Amniotic epithelial cell (primary cell): ENCODE data around the gene PFKFB1.

Source experiments
- DNase-seq: peaks from one replicate; pipeline ENCODE4 v3.0.0-alpha.2; 2010; ENCODE audit warnings: low read depth

PFKFB1 gene

DNA sequence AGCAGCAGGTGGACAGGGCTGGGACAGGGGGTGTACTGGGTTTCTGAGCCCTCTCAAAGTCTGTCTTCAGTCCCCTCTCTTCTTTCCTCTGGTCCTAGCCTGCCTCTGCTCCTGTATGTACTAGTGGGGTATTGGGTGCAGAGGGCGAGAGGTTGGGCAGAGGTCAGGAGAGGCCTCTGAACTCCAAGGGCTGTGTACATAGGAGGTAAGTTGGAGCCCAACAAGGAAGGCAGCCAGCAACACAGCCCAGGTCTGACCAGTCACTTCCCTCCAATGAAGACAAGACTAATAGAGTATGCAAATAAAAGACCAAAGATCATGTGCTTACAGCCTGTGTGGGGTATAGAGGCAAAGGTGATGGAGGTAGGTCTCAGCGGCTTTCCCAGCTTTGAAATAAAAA is at the start of gene PFKFB1:
PFKFB1 (minus strand) TSS at position 90 of the 400 bp plus-strand sequence. CDS start 181 bp downstream, outside the sequence.
- no peak for DNase-seq

DNA sequence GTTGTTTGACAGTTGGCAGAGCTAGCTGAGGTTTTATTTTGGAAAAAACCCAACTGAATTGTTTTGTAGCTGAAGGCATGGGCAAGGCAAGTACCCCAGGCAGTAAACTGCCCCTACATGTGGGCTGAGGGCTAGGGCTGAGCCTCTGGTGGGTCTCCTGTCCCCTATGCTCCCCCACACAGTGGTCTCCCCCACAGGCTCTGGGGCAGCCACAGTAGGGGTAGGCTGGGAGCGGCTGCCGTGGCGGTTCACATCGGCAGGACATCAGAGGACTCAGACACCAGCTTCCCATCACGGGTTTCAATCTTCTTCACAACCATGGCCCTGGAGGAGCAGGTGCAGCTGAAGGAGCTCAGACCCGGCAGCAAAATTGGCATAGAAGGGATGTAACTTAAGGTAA is 47.5 kb upstream of the PFKFB1 start:
- DNase-seq = no peak

DNA sequence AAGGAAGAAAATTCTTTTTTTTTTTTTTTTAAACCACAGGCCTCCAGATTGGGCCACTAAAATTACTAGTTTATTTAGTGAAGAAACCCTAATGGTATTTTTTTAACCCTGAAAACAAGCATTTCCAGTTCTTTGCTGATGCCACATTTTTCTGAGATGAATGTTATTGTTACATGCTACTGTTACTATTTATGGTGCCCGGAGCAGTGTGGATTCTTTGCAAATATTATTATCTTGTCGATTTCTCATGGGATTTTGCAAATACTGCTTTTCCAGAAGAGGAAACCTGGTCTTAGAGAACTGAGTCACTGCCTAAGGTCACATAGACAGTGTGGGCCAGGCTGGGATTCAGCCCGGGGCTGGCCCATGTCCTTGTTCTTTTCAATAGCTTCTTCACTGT is 45.5 kb upstream of the PFKFB1 start:
- no peak for DNase-seq

DNA sequence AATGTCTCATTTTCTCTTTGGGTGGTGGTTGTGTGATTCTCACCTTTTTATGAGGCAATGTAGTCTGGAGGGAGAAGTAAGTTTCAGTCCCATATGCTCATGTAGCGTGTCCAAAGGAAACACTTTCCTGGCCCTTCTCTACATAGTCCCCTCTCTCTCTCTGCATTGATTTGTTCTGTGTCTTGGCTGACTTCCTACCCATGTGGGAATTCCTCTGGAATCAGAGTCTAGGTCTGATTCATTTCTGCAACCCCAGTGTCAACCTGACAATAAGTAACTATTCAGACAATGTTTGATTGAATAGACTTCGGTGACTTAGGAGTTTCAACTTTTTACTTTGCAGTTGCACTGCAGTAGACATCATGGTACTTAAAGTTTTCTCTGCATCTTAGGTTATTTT is 39.4 kb upstream of the PFKFB1 start:
- no peak for DNase-seq

DNA sequence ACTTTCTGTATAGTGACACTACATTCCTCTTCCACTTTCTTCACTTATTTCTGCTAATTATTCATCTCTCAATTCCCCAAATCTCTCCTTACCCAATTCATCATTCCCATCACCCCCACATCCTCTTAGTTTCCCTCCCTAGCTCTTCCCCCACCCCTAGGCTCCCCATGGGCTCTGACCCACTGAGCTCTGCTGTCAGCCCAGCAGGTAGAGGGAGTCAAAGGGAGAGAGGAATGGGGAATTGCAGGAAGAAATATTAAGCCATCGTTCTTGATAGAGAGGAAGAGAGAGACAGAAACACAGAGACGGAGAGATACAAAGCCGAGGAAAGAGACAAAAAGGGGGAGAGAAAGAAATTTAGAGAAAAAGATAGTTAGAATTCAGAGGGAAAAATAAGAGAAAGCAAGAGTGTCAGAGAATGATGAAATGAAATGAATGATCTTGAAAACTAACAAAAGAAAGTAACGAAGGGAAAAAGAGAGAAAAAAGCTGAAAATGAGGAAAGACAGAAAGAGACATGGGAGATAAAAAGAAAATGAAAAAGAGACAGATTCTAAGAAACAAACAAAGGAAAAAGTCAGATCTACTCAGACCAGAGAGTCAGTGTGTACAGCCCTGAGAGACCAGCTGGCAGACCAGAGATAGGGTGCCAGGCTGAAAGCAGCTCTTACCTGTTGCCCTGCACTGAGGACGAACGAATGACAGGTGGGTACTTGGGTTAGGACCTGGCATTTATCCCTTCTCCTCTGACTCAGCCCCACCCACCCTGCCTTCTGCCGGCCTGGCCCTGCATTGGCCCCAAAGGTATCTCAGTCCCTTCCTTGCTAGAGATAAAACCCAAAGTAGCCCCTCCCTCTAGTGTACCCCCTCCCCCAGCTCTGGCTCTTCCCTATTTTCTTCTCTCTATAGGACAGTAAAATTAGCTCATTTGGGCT is 36.5 kb upstream of the PFKFB1 start, which contains the start of gene ALAS2:
ALAS2 (minus strand) TSS at position 707 of the 935 bp plus-strand sequence. CDS start 4,977 bp downstream, outside the sequence.
- DNase-seq = no peak

DNA sequence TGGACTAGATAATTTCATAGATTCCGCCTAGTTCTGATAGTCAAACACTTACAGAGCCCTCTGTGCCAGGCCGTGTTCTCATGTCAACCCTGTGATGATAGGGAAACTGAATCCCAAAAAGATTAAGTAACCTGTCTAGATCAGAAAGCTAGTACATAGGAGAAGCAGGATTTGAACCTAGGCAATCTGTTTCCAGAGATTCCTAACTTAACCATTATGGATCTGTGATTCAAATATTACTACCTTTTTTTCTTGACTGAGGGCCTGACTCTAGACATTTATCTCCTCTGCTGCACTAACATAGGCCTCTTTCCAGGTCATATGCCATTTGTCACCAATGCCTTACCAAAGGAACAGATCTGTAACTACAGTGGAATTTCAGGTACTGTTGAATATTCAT is 35.3 kb upstream of the PFKFB1 start:
- DNase-seq = no peak

DNA sequence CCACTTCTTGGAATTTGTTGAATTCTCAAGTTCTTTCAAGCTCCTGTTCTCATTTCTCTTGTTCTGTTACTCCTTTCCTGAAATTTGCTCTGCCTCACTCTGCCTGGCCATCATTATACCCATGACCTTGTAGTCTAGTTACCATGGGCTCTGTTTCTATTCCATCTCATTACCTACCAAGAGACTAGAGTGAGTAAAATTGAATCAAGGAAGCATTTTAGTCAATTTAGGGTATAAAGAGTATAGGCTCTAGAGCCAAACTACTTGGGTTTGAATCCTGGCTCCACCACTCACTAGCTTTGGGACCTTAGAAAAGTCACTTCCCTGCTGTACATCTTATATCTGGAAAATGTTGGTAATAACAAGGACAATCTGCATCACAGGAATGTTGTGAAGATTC is 34.6 kb upstream of the PFKFB1 start:
- no peak for DNase-seq

DNA sequence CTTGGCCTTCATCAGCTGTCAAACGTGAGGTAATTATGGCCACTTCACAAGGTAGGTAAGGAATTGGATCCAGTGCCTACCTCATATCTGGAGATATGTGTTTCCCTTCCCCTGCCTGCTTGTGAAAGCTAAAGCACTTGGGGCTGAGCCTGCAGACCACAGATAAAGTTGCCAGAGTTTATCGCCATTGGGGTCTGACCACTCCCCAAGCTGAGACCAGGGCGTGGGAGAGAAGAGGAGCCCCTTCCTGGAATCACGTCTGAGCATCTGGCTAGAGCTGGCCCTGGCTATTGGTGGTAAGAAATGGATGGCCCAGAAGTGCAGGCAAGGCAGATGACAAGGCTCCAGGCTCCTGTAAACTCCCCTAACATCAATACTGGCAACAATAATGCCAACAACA is 34.1 kb upstream of the PFKFB1 start:
- DNase-seq = no peak

DNA sequence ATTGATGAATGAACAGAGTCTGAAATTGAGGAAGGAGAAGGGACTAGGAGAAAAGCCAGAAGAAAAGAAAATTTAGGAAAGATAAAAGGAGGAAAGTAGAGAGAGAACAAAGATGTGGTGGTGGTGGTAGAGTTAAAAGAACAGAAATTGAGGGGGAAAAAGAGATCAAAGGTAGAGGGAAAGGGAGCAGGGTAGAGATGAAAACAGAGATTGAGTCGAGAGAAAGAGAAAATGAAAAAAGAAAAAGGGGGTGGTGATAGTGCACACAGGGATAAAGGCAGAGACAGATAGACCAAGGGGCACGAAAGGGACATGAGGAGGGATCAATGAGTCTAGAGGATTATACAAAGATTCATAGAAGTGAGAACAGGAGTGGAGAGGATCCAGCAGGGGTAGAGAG is 32.9 kb upstream of the PFKFB1 start:
- DNase-seq = no peak

DNA sequence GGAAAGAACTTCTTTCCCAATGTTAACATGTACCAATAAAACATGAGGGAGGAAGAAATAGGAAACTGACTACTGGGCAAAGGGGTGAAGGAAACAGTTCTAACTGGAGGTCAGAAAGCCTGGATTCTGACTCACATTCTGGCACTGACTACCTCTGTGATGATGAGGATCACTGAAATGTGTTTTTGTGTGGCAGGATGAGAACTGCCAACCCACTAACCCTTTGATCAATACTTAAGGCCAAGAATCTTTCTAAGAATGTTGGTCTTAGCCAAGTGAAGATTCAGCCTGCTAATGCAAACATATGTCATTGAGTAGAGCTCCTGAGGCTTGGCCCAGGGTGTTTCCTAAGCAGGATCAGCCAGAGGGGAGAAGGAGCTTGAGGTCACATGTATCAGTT is 32.2 kb upstream of the PFKFB1 start:
- DNase-seq = no peak

DNA sequence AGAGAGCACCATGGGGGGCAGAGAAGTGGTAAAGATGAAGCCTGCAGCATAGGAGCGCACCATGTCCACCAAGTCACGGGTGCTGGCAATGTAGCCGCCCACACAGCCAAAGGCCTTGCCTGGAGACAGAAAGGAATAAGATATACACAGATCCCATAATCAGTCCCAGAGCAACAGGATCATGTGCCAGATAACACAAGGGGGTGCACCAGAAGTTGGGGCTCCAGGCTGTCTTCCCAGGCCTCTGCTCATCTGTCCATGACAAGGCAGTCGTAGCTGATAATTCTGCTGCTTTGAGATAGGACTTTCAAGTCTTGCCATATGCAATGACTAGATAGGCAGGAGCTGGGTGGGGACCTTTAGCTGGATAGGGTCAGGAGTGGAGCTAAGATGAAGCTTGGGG is 20.9 kb upstream of the PFKFB1 start:
- DNase-seq = no peak

DNA sequence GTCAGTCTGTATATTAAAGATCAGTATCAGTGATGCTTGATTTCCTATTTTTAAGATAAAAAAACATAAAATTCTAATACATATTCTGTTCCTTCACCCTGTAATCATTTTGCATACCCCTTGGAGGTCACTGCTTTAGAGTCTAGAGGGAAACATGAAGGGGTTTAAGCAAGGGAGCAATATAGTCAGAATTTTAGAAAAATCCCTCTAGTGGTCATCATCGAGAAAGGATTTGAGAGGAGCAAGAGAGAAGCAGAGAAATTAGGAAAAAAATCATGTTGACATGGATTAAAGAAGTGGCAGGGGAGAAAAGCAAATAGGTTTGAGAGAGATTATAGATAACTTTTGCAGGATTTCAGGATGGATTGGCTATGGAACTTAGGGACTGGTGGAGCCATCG is 17.3 kb upstream of the PFKFB1 start:
- no peak for DNase-seq

DNA sequence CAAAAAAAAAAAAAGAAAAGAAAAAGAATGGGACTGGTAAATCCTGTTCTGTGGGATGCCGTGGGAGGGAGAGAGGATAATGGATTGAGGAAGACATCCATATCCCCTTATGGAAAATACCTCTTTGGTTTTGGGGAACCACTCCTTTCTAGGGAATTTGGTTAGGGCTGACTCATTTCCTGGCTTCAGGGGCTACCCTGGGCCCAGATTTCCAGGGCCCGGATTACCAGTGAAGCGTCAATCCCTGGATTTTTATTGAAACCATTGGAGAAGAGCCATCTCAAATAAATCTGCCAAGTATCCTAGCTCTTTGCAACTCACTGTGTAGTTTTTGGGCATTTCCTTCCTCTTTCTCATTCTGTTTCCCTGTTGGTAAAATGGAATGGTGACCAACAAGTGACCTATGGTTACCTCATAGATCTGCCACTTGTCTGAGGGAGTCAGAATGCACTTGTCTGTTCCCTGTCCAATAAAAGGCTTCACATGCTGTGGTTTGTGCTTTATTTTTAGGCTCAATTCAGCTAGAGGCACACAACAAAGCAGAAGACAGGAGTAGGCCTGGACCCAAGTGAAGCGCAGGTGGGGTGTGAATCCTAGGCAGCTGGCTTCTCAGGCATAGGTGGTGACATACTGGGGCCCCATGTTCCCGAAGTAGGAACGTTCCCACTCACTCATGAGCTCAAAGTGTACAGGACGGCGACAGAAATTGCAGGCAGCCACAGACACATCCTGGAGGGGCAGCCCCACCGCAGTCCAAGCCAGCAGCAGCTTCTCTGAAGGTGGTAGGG is 14.8 kb upstream of the PFKFB1 start:
- DNase-seq = no peak

DNA sequence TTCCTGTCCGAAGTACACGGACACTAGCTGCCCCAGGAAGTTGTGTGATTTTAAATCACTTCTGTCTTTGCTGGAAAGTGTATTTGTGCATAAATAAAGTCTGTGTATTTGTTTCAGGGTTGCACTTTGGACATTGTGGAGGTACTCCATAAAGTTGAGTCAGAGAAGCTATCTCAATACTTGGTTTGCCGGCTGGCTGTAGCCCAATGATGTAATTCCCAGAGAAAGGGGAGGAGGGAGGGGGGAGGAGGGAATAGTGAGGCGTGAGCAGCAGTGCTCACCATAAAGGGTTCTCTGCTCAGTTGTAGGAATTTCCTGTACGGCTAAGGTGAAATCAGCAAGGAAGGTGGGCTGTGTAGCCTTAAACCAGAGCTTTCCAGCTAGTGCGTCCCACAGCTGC is 13.7 kb upstream of the PFKFB1 start:
- peak; percentile 77 for DNase-seq

DNA sequence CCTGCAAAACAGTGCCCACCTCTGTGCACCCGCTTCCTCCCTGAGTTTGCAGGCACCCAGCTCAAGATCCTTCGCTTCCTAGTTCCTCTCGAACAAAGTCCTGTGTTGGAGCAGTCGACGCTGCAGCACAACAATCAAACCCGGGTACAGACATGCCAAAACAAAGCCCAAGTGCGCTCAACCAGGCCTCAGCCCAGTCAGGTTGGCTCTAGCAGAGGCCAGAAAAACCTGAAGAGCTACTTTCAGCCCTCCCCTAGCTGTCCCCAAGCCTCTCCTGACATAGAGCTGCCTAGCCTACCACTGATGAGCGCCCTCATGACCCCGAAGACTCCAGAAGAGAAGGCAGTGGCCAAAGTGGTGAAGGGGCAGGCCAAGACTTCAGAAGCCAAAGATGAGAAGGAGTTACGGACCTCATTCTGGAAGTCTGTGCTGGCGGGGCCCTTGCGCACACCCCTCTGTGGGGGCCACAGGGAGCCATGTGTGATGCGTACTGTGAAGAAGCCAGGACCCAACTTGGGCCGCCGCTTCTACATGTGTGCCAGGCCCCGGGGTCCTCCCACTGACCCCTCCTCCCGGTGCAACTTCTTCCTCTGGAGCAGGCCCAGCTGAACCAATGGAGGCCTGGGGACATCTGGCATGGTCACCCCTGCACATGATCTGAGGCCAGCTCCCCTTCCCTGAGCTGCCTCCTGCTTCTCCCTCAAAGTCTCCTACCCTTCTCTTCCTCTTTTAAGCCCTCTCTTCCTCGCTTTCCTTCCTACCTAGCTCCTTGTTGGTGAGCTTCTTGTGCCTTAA is 13.0 kb upstream of the PFKFB1 start:
- DNase-seq = no peak

DNA sequence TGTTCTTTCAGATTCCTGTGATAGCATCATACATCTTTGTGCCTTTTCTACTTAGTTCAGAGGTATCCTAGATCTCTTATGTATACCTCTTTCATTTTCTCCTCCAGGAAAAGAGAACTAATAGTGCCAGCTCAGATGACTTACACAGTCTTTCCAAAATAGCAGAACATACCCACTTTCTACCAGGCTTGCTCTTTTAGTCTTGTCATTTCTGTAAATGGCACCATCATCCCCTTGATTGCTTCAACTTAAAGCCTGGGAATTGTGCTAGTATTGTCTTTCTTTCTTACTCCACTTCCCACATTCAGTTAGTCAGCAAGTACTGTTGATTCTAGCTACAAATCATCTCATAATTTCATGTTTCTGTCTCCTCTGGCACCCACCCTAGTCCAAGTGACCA is 11.3 kb upstream of the PFKFB1 start:
- no peak for DNase-seq

DNA sequence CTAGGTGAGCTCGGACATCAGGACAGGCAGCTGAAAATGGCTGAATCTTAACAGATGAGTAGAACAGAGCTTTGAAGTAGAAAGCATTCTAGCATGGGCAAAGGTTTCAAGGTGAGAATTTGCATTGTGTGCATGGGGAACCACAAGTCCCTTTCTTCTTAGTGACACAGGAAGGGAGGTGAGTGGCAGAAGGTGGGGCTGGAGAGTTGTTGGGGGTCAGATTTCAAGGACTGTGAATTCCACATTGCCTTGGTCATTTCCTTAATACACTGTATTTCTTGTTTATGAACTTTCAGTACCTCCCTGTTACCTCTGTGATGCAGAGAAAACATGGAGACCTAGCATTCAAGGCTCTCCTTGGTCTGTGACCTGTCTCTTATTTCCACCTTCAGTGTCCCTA is 10.2 kb upstream of the PFKFB1 start:
- DNase-seq = no peak

DNA sequence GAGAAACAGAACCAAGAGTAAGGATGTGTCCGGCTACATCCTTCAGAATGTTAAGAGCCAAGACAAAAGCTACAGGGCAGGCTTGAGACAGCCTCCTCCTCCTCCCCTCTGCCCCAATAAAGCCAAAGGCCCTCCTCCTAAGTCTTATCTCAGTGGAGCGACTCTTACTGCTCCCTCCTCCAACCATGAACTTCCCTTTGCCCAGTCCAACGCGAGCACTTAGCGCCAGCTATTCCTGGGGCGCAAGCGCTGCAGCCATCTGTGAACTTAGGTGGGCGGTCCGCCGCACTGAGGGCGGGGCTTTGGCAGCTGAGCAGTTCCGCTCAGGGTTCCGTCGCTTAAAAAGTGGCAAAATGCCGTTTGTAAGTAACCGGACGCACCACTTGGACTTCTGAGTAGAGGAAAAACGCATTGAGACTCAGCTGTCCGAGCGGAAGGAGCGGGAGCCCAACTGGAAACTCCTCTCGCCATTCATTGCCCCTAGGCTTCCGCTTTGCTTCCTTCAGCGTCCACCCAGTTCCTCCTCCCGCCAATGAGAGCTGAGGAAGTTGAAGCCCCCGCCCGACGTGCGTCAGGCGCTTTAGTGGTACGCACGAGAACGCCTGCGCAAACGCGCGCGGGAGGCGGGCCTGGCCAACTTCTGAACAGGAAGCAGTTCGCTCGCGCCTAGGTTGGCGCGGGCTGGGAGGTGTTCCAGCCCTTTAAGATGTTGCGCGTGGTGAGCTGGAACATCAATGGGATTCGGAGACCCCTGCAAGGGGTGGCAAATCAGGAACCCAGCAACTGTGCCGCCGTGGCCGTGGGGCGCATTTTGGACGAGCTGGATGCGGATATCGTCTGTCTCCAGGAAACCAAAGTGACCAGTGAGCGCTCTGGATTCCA is 6.0 kb upstream of the PFKFB1 start, which contains the start of gene APEX2:
APEX2 (plus strand) TSS at position 647 of the 882 bp plus-strand sequence; CDS start at position 707, 60 bp downstream.
- DNase-seq = peak; percentile 92

DNA sequence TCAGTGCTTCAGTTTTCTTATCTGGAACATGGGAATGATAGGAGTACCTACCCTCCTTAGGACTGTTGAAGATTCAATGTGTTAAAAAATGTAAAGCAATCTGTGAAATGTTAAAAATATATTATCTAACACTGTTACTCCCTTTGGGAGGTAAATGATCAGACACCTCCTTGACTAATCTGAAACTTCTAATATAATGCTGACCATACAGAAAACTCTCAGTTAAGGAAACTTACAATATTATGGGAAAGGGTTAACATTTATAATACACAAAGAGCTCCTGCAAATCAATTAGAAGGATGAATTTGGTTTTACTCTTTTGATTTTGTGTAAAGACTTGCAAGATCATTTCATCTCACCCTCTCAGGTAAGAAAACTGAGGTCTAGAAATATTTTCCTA is 1.6 kb upstream of the PFKFB1 start:
- no peak for DNase-seq

DNA sequence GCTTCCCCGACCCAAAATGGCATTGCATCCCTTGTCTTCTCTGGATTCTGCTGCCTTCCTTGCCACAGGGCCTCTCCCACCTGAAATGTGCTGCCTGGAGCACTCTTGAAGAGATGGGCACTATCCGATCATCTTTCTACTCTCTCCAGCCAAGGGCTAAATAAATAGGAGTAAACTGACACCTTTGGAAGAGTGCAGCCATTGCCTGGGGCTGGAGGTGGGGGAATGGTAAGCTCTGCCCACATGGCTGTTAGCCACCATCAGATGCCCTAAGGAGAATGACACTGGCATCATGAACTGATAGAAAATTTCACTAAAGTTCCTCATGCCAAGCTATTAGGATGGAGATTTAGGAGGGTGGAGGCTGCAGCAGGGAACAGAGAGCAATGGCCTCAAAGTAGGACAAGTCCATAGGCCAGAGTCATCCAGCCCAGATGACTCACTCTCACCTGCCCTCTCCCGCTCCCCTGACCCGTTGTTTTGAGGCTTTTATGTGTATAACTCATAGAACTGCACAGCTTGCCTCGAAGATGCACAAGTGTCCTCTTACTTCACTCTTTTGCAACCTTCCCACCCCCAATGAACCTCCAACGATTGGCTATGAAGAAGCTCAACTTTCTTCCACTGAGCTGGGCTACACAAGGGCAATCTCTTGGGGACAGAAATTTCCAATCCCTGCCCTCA is 822 bp upstream of the PFKFB1 start:
- DNase-seq = no peak
